Measurements from ENCODE around the gene SF3B2.
"Not testable (repeated sequence)": the region's sequence is repeated elsewhere in the genome, so short reads cannot be mapped to it uniquely, and the experiment has no call there.

Gene SF3B2

GRCh38 chr11:66015936-66016792, 36.0 kb upstream of the SF3B2 start:
- DNase-seq (ENCODE audit: low spot score) = no peak

- no peak for DNase-seq (ENCODE audit: low spot score)
These were observed 35.4 kb upstream of the SF3B2 start for GRCh38 chr11:66016793-66017177.

- DNase-seq (ENCODE audit: low spot score) = no peak
These were observed 34.8 kb upstream of the SF3B2 start for GRCh38 chr11:66017321-66017720.

- no peak for DNase-seq (ENCODE audit: low spot score)
These were observed 32.0 kb upstream of the SF3B2 start for GRCh38 chr11:66020212-66020611.

- DNase-seq (ENCODE audit: low spot score) = no peak
These were observed 31.4 kb upstream of the SF3B2 start for GRCh38 chr11:66020618-66021357.

GRCh38 chr11:66022401-66023185, 29.6 kb upstream of the SF3B2 start:
- DNase-seq (ENCODE audit: low spot score) = peak; percentile 86

GRCh38 chr11:66023186-66023440, 29.1 kb upstream of the SF3B2 start:
- DNase-seq (ENCODE audit: low spot score) = not testable (repeated sequence)

GRCh38 chr11:66026017-66026529, 26.1 kb upstream of the SF3B2 start, which contains the start of gene CATSPER1:
CATSPER1 (minus strand) TSS chr11:66026479; CDS start chr11:66026379, 100 bp downstream.
- no peak for DNase-seq (ENCODE audit: low spot score)

- no peak for DNase-seq (ENCODE audit: low spot score)
These were observed 19.0 kb upstream of the SF3B2 start for GRCh38 chr11:66032957-66033735.

- DNase-seq (ENCODE audit: low spot score) = no peak
These were observed 16.4 kb upstream of the SF3B2 start for GRCh38 chr11:66035653-66036333.

- DNase-seq (ENCODE audit: low spot score) = no peak
These were observed 15.8 kb upstream of the SF3B2 start for GRCh38 chr11:66036334-66036710.

GRCh38 chr11:66037327-66037726, 14.8 kb upstream of the SF3B2 start:
- DNase-seq (ENCODE audit: low spot score) = no peak

- DNase-seq (ENCODE audit: low spot score) = no peak
These were observed 12.4 kb upstream of the SF3B2 start for GRCh38 chr11:66039765-66040164.

- no peak for DNase-seq (ENCODE audit: low spot score)
These were observed 9.8 kb upstream of the SF3B2 start for GRCh38 chr11:66042227-66042995.

GRCh38 chr11:66042996-66043906, 8.9 kb upstream of the SF3B2 start:
- DNase-seq (ENCODE audit: low spot score) = no peak

GRCh38 chr11:66044757-66045156, 7.4 kb upstream of the SF3B2 start:
- no peak for DNase-seq (ENCODE audit: low spot score)

- DNase-seq (ENCODE audit: low spot score) = peak; percentile 93
These were observed 7.0 kb upstream of the SF3B2 start for GRCh38 chr11:66045177-66045639.

GRCh38 chr11:66046901-66047300, 5.3 kb upstream of the SF3B2 start:
- DNase-seq (ENCODE audit: low spot score) = no peak

Measured in germinal center (tissue), 1 donor.